K562 (cell line): ENCODE data around the gene CYP46A1.

ENCODE experiments used
- ADNP ChIP-seq: fragments of 200-800 bp; sonication (Bioruptor generic); IDR thresholded peaks from 2 replicates; pipeline ENCODE4 v1.6.1; 2016; ENCODE audit warnings: missing genetic modification characterization, missing compliant biosample characterization
- SIN3A ChIP-seq, 2 experiments: fragments of 150-350 bp in 1 of 2; IDR thresholded peaks; 2 replicates each; pipeline ENCODE4 v1.6.1; 2011 to 2016; ENCODE audit warnings: borderline replicate concordance in 2 of 2, low read depth in 2 of 2, low read length in 2 of 2, mild to moderate bottlenecking in 2 of 2, moderate library complexity in 2 of 2; ENCODE audit not compliant: control insufficient read depth in 1 of 2

DNA sequence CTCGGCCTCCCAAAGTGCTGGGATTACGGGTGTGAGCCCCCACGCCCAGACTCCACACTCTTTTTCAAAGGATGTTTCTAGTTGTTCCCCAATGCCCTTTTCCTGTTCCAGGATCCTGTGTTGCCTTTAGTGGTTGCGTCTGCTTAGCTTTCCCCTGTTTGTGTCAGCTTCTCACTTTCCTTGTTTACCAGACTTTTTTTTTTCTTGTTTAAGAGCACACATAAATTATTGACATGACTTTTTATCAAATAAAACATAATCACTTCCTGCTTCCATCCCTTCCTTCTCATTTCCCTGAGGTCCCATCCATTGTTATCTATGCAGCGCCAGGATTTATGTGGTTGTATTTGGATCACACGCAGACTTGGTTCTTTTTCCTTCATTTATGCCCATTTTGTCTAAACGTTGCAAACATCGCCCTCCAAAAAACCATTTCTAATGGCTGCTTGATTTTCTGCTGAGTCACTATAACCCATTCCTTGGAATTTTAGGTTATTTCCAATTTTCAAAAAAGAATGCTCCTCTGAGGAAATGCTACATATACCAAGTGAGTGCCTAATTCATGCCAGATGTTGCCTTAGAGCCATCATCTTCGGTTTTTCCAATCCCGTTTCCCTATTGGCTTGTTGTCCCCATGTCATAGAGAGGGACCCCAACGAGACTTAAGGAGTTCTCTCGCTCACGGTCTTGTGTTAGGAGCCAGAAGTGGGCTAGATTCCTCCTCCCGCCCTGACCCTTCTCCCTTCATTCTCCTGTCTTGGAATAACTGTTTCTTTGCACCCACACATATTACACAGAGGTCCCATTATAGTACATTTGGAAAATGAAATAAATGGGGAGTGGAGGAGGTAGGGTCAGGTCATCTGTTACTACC lies 13.5 kb upstream of the CYP46A1 start:
- TF ChIP-seq ADNP (tag) (no peak), SIN3A (IDR thresholded peaks at IDR 0.05; ENCODE audit: borderline replicate concordance in 2 of 2, control insufficient read depth in 1 of 2, low read depth in 2 of 2, low read length in 2 of 2) (no peak)
